Measurements from ENCODE around the gene SGPP1.

DNA sequence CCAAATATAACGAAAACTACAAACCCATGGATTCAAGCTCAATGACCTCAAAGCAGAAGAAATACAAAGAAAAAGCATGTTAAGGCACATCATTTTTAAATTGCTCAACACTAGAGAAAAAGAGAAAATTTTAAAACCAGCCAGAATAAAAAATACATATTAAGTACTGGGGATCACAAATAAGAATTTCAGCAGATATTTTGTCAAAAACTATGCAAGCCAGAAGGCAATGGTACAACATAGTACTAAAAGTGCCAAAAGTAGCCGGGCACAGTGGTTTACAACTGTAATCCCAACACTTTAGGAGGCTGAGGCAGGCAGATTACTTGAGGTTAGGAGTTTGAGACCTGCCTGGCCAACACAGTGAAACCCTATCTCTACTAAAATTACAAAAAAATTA is 10.2 kb downstream of the SGPP1 start:
- TF ChIP-seq, protein P1, sequence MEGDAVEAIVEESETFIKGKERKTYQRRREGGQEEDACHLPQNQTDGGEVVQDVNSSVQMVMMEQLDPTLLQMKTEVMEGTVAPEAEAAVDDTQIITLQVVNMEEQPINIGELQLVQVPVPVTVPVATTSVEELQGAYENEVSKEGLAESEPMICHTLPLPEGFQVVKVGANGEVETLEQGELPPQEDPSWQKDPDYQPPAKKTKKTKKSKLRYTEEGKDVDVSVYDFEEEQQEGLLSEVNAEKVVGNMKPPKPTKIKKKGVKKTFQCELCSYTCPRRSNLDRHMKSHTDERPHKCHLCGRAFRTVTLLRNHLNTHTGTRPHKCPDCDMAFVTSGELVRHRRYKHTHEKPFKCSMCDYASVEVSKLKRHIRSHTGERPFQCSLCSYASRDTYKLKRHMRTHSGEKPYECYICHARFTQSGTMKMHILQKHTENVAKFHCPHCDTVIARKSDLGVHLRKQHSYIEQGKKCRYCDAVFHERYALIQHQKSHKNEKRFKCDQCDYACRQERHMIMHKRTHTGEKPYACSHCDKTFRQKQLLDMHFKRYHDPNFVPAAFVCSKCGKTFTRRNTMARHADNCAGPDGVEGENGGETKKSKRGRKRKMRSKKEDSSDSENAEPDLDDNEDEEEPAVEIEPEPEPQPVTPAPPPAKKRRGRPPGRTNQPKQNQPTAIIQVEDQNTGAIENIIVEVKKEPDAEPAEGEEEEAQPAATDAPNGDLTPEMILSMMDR (IDR thresholded peaks at IDR 0.05): no peak
- TF ChIP-seq POLR2A (IDR thresholded peaks at IDR 0.05): no peak
